Breast epithelium (tissue), 4 donors: ENCODE data around the gene SSX2IP. TPM values are rescaled to one million over a fixed set of nuclear protein-coding genes. Genes with fewer than 3 reads are reported as not detected.
A peak's percentile ranks its signal among the peaks of the same experiment; 100 is the strongest.

Experiments used
- DNase-seq, 2 donors: peaks; one replicate each; pipeline ENCODE4 v3.0.0-alpha.2; 2019; ENCODE audit warnings: low spot score in 2 of 2
- H3K27ac ChIP-seq, 2 donors: fragments of 200-600 bp; sonication (generic) in 1 of 2; one replicate each; pipeline ENCODE4 v1.5.1; 2016 to 2019; ENCODE audit warnings: mild to moderate bottlenecking in 1 of 2
- H3K27me3 ChIP-seq, 2 donors: fragments of 200-600 bp; sonication (generic) in 1 of 2; one replicate each; pipeline versions ENCODE4 v1.5.1 to v1.6.0; 2017 to 2019; ENCODE audit warnings: control low read depth in 1 of 2, mild to moderate bottlenecking in 1 of 2
- H3K36me3 ChIP-seq: fragments of 200-600 bp; one replicate; pipeline ENCODE4 v1.5.1; 2019
- H3K4me1 ChIP-seq, 2 donors: fragments of 200-600 bp; sonication (generic); one replicate each; pipeline ENCODE4 v1.5.1; 2016 to 2019; ENCODE audit warnings: control low read depth in 1 of 2
- H3K4me3 ChIP-seq, 3 donors: fragments of 200-600 bp; sonication (generic); 1 replicate in 2 of 3; 2 replicates in 1 of 3; pipeline ENCODE4 v1.5.1; 2016 to 2019; ENCODE audit warnings: mild to moderate bottlenecking in 3 of 3, moderate library complexity in 2 of 3
- H3K9me3 ChIP-seq, 2 donors: fragments of 200-600 bp; sonication (generic) in 1 of 2; one replicate each; pipeline ENCODE4 v1.5.1; 2016 to 2019; ENCODE audit warnings: control low read depth in 1 of 2
- POLR2A ChIP-seq: fragments of 450-650 bp; IDR thresholded peaks from one replicate; pipeline ENCODE4 v1.6.1; 2016; ENCODE audit warnings: antibody characterized with exemption, mild to moderate bottlenecking, moderate library complexity
- POLR2AphosphoS5 ChIP-seq, 3 donors: sonication (generic); formaldehyde crosslinking; IDR thresholded peaks; one replicate each; pipeline ENCODE4 v1.6.1; 2017; ENCODE audit warnings: antibody characterized with exemption in 3 of 3
- intact Hi-C: fragments of 100-400 bp; cut with DNase I; formaldehyde crosslinking; loops from one replicate; pipeline ENCODE4 v1.15.1; 2023; ENCODE audit warnings: low total_unique reads
- total RNA-seq, 3 donors: library from RNA; depleted of rRNA; stranded (reverse); fragments of >200 nt; gene quantifications; one replicate each; pipeline ENCODE4 v1.1.0, GENCODE V29; 2016
- TF ChIP-seq, protein P1 (sequence below), 3 donors: fragments of 450-650 bp; IDR thresholded peaks; one replicate each; pipeline ENCODE4 v1.5.1; 2016 to 2017; ENCODE audit warnings: antibody characterized with exemption in 3 of 3, mild to moderate bottlenecking in 3 of 3, moderate library complexity in 3 of 3

The SSX2IP gene
- total RNA-seq, 3 donors from 2014 or later = 1.1 to 11.0 (median 4.3) TPM

DNA sequence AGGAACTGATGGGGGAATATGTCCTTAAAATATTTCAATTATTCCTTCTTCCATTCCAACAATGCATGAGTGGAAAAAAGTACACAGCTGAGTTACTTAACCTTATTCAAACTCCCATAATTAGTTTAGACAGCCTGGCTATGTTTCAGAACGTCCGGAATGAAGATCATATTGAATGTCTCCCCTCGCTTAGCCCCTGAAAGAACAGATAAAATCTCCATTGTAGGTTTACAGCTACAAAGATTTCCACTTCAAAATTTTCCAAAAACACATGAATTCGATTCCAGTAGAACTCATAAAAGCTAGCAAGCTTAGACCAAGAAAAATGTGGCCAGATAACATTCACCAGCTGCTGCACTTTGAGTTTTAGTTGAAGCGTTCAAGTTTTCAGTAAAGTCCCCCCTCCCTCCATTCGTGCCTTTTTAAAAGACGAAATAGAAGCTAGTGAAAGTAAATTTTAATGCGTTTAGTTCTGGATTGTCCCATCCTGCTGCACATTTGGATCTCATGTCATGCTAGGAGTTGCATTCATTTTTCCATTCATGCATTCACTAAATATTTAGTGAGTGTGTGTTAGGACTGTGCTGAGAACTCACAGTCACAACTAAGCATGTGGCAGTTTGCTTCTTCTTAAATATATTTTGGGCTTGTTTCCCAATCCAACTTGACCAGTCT is 29.4 kb upstream of the SSX2IP start:
- no peak for TF ChIP-seq POLR2A
- TF ChIP-seq POLR2AphosphoS5 (IDR thresholded peaks at IDR 0.05) = no peak
- TF ChIP-seq, protein P1, sequence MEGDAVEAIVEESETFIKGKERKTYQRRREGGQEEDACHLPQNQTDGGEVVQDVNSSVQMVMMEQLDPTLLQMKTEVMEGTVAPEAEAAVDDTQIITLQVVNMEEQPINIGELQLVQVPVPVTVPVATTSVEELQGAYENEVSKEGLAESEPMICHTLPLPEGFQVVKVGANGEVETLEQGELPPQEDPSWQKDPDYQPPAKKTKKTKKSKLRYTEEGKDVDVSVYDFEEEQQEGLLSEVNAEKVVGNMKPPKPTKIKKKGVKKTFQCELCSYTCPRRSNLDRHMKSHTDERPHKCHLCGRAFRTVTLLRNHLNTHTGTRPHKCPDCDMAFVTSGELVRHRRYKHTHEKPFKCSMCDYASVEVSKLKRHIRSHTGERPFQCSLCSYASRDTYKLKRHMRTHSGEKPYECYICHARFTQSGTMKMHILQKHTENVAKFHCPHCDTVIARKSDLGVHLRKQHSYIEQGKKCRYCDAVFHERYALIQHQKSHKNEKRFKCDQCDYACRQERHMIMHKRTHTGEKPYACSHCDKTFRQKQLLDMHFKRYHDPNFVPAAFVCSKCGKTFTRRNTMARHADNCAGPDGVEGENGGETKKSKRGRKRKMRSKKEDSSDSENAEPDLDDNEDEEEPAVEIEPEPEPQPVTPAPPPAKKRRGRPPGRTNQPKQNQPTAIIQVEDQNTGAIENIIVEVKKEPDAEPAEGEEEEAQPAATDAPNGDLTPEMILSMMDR (IDR thresholded peaks at IDR 0.05) = no peak
- Histone ChIP-seq H3K36me3 (no peaks in the 10 kb centered on the region), H3K27me3 (no peaks in the 10 kb centered on the region), H3K4me3 (peak overlapping the region in 1 of 3 donors; percentile 5), H3K4me1 (no peaks in the 10 kb centered on the region), H3K27ac (peak overlapping the region in 1 of 2 donors; percentile 16), H3K9me3 (no peaks in the 10 kb centered on the region)
- DNase-seq = no peak
- intact Hi-C loops = no loop called here

DNA sequence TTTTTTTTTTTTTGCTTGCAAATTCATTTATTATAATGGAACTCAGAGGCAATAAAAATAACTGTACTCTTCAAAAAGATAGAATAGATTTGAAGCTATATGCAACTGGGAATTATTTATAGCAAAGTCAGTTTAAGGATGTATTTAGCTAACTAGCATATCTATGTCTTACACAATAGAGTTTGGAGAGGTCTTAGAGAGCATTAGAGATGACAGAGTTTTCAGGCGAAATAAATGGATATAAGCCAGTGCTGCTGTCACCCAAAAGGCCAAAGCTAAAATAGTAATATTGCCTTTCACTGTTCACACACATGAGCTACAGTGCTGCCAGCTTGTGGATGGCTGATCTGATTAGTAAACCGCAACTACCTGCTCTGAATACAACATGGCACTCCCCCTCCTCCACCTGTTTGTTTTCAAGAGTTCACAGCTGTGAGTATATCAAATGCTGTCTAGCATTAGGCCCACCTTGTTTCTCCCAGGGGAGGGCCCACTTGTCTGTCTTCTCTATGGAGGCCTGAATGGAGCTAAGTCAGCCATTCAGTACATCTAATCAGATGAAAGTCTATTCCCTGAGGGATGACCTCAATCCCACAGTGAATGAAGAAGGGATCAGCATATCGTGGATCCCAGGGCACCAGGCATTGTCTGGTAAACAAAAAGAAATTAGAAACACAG is 25.2 kb upstream of the SSX2IP start:
- Histone ChIP-seq H3K27ac (no peak overlapping the region), H3K4me3 (no peak overlapping the region), H3K4me1 (no peaks in the 10 kb centered on the region), H3K36me3 (no peaks in the 10 kb centered on the region), H3K9me3 (no peaks in the 10 kb centered on the region), H3K27me3 (no peaks in the 10 kb centered on the region)
- no peak for DNase-seq
- TF ChIP-seq, protein P1 (IDR thresholded peaks at IDR 0.05) = no peak
- TF ChIP-seq POLR2A (no peak), POLR2AphosphoS5 (IDR thresholded peaks at IDR 0.05) (no peak)
- intact Hi-C loops = no loop called here

DNA sequence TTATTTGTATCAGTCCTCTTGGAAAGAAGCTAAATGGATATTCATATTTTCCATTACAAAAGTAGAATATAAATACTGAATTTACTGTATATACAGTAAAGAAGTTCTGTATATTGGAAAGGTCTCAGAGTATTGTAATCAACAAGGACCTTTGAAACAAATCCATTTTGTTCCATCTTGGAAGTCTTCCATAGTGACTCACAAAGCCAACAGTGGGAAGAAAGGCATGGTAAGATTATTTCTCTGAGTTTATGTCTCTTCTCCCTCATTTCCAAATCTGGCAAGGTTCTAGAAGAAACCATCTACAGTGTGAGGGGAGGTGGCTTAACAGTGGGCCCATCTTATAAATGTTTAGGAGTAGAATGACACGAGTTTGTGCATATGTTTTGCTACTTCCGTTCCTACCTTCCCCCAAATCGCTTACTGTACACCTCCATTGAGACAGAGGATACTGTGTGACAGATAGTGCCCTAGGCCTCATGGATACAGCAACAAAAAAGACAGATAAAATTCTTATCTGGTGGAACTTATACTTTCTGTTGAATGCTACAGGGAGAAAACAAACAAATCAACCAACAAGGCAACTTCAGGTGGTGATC is 22.1 kb upstream of the SSX2IP start:
- Histone ChIP-seq H3K27me3 (no peaks in the 10 kb centered on the region), H3K9me3 (no peaks in the 10 kb centered on the region), H3K4me3 (no peak overlapping the region), H3K27ac (no peak overlapping the region), H3K36me3 (no peaks in the 10 kb centered on the region), H3K4me1 (no peaks in the 10 kb centered on the region)
- no peak for DNase-seq
- intact Hi-C loops = no loop called here
- TF ChIP-seq POLR2A = no peak
- no peak for TF ChIP-seq POLR2AphosphoS5 (IDR thresholded peaks at IDR 0.05)
- TF ChIP-seq, protein P1 (IDR thresholded peaks at IDR 0.05) = no peak

DNA sequence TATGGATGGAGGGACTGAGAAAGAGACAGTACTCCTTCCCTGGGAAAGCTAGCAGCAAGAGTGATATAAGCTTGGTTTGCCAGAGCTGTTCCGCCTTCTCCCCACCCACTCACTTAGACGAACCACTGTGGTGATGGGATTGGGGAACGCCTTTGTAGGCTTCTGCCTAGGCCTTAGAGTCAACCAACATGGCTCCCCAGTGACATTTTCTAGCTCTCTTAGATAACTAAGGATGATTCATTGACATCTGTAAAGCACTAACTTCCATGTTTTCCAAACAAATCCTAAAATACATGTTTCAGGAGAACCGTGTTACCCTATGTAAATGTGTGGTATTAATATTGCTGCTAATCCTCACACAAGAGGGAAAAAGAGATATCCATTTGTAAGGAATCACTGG is 21.6 kb upstream of the SSX2IP start:
- TF ChIP-seq POLR2A = no peak
- TF ChIP-seq POLR2AphosphoS5 (IDR thresholded peaks at IDR 0.05) = no peak
- TF ChIP-seq, protein P1 (IDR thresholded peaks at IDR 0.05) = no peak
- no peaks in the 10 kb centered on the region for H3K4me1 ChIP-seq
- H3K9me3 ChIP-seq = no peaks in the 10 kb centered on the region
- H3K27me3 ChIP-seq = no peaks in the 10 kb centered on the region
- no peak for DNase-seq
- no peaks in the 10 kb centered on the region for H3K36me3 ChIP-seq
- H3K4me3 ChIP-seq = no peak overlapping the region
- no peak overlapping the region for H3K27ac ChIP-seq
- intact Hi-C loops = no loop called here

DNA sequence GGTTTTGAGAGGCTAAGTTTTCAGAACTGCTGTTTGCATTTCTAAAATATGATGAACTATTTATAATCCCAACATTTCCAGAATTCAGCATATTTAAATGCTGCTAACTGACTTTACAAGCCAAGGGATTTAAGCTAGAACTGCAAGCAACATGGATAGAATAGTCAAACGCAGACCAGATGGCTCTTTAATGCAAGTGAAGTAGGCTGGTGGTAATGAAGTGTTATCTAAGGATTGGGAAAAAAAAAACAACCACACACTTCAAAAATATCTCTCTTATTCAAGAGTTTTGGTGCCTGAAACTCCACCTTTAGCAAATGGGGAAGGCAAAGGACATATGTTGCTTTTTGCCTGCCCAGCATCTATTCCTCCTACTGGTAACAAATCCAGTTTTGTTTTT is 20.9 kb upstream of the SSX2IP start:
- intact Hi-C loops = no loop called here
- Histone ChIP-seq H3K9me3 (no peaks in the 10 kb centered on the region), H3K4me1 (no peaks in the 10 kb centered on the region), H3K36me3 (no peaks in the 10 kb centered on the region), H3K4me3 (no peak overlapping the region), H3K27ac (no peak overlapping the region), H3K27me3 (no peaks in the 10 kb centered on the region)
- DNase-seq = no peak
- no peak for TF ChIP-seq POLR2AphosphoS5 (IDR thresholded peaks at IDR 0.05)
- TF ChIP-seq, protein P1 (IDR thresholded peaks at IDR 0.05) = no peak
- TF ChIP-seq POLR2A = no peak
